Stimulated activated CD8-positive, alpha-beta memory T cell treated with anti-CD3 and anti-CD28 coated beads, Interleukin-15, amount 100 ng/mL, for 1 hour (primary cell): ENCODE results near the gene NEGR1.

Source experiments
- DNase-seq: peaks from one replicate; pipeline ENCODE4 v3.0.0-alpha.2; 2020; ENCODE audit warnings: low read depth

The NEGR1 gene

GRCh38 chr1:72117621-72118020 lies 164.7 kb downstream of the NEGR1 start:
- no peak for DNase-seq

- no peak for DNase-seq
Measured at GRCh38 chr1:72115290-72115689, 167.0 kb downstream of the NEGR1 start.

- no peak for DNase-seq
Measured at GRCh38 chr1:72111662-72112061, 170.7 kb downstream of the NEGR1 start.

- DNase-seq: no peak
Measured at GRCh38 chr1:72109916-72110315, 172.4 kb downstream of the NEGR1 start.

DNA sequence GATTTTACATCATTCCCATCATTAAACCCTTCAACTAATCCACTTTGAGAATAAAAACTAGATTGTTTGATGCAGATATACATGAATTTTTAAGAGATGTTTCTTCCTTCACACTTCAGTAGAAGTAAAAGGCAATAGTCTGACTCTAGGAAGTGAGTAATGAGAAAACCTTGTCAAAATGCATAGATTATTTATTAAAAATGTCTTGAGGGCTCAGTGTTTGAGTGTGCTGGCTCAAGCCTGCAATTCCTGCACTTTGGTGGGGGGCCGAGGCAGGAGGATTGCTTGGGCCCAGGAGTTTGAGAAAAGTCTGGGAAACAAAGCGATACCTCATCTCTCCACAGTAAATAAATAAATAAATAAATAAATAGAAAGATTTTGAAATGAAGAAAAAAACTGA lies 177.1 kb downstream of the NEGR1 start:
- no peak for DNase-seq

- no peak for DNase-seq
Measured at GRCh38 chr1:72101840-72102632, 180.3 kb downstream of the NEGR1 start.

GRCh38 chr1:72100771-72101170 lies 181.6 kb downstream of the NEGR1 start:
- DNase-seq: no peak

GRCh38 chr1:72097851-72098570 lies 184.3 kb downstream of the NEGR1 start:
- DNase-seq: no peak

DNA sequence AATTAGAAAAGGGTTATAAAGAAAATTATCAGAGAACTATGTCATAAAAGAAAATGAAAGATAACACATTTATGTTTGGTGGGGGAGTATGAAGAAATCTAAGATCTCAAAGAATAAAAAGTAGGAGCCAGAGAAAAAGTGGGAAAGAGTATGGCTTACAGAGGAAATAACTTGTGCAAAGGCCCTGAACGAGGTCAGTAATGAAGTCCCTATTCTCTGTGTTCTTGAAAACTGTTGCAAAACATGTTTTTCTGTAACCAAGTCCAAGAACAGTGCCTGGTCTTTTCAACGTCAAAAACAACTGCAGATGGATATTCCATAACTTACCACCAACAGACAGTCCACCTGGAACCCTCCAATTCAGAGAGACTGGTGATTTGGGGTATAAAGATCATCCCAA lies 188.1 kb downstream of the NEGR1 start:
- no peak for DNase-seq

- DNase-seq: no peak
Measured at GRCh38 chr1:72086394-72086793, 195.9 kb downstream of the NEGR1 start.

GRCh38 chr1:72075425-72075824 lies 206.9 kb downstream of the NEGR1 start:
- no peak for DNase-seq

DNA sequence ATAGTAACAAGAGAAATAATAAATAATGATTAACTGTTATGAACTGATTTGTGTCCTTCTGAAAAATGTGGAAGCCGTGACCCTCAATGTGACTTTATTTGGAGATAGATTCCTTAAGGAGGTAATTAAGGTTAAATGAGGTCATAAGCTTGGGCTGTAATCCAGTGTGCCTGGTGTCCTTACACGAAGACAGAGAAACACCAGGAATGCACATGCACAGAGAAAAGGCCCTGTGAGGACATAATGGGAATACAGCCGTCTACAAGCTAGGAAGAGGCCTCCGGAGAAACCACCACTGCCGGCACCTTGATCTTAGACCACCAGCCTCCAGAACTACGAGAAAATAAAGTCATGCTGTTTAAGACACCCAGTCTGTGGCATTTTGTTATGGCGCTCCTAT lies 215.9 kb downstream of the NEGR1 start:
- DNase-seq: no peak

DNA sequence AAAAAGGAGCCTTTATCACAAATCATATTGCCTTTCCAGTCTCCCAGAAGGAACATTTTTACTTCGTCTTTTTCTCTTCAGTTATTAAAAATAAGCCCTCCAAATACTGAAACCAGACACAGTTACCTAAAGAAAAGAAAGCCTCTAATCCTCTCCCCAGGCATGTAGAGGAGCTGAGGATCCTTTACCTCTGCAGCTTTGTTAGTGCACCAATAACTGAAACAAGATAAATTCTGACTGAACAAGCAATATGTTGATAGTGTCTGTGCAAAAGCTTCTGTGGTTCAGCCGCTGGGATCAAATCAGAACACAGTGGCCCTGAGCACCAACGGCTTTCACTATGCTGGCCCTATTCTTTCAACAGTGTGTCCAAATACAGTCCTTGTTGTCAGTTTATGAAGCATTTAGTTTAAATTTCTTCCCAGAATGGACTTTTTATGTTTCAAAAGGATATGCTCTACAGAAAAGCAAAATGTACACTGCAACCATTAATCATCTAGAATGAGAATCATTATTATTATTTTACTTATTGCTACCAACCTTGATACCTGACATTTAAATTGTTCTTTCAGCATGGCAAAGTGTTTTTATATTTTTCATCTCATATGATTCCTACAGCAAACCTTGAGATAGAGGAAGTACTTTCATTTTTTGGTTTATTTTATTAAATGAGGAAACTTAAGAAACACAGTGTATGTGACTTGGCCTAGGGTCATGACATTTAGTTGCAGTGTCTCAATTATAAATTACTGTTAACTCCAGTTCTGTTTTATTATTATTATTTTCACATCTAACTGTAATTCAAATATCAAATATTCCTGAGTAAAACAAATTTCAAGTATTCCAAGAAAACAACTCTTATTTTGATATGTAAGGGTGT lies 217.9 kb downstream of the NEGR1 start:
- DNase-seq: no peak

GRCh38 chr1:72063364-72064044 lies 218.8 kb downstream of the NEGR1 start:
- no peak for DNase-seq

DNA sequence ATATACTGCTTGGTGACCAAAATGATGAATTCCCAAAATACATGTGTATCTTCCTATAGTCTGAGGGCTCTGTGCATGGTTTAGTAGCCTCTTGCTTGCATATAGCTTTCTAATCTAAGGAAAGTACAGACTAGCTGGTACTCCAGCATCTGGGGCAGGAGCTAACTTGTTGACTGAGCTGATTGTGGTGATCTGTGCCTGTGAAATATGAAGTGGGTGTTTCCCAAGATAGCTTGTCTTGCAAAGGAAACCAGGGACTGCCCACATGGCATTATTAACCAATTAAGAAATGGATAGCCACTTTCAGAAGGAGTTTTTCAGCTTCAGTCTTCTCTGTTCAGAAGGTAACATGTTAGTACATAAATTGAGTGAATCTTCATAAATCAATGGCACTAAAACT lies 219.8 kb downstream of the NEGR1 start:
- no peak for DNase-seq

DNA sequence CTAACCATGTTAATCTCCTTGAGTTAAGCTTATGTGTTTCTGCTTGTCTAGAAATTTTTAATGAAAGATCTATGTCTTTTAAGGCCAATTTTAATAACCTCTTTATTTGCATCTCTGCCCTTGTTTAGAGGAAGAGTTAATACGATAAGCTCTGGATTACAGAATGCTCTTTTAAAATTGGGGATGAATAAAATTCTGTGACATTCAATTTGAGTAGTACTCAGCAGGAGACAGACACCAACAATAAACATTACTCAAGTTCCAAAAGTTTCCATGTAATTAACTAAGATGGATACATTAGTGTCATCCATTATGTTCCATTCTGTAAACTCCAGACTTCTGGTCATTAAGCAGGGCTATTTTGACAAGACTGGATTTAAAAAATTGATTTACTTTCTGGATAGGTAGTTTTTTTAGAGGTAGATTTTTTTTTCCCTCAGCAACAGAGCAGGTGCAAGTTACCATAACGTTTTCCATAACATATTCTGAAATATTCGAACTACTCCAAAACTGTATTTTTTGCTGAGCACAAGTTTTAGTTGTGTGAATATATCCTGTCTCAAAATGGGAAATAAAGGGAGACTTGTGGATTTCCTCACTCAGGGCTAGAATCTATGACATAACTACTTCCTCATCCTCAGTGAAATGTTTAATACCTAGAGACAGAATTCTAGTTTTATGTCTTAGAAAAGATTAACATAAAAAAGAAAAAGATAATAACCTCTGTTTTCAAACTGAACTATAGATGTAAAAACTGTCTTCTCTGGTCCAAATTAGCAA lies 221.7 kb downstream of the NEGR1 start:
- DNase-seq: no peak

DNA sequence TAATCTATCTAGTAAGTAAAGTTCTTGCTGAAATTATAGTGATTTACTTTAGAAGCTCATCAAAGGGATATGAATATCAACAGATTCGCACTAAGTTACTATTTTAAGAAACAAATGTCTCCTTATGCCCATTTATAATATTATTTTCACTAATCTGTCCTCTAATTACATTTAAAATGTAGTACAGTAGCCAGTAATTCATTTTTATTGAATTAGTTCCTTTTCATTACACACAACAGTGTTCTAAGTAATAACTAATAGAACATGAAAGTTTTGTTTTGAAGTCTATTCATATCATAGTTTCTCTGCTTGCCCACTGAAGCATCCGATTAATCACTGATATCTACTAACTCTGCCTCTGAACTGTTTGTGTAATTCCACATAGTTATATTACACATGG lies 225.8 kb downstream of the NEGR1 start:
- no peak for DNase-seq

GRCh38 chr1:72051538-72051937 lies 230.8 kb downstream of the NEGR1 start:
- DNase-seq: no peak

DNA sequence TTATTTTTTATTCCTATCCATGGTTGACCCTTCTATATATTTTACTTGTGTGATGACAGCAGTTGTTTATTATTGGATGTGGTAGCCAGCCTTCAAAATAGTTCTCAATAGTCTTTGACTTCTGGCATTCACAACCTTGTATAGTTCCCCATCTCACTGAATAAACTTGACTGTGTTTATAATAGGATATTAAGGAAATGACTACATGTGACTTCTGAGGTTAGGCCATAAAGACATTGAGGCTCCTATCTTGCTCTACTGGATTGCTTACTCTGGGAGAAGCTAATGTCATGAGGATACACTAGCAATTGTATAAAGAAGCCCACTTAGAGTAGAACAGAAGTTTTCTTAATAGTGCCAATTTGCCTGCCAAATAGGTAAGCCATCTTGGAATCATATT lies 231.8 kb downstream of the NEGR1 start:
- no peak for DNase-seq

- DNase-seq: no peak
Measured at GRCh38 chr1:72037745-72038343, 244.5 kb downstream of the NEGR1 start.

DNA sequence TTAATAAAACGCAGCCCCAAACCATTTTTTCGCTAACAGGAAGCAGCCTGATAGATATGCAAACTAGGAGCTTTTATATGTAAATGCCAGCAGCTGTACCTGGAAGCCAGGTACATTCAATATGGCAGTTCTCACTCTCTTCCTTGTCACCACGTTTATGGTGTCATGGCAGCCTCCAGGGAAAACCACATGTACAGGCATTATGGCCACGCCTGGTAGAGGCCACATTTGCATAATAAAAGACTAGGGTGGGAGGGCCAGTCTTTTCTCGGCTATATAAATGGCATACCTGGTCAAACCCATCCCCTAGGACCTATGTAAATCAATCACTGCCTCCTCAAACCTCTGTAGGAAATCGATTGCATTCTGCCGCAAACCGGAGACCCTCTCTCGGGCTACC lies 247.5 kb downstream of the NEGR1 start:
- DNase-seq: no peak
